SU-DHL-6 (cell line): Measurements from ENCODE around the gene MUC12.

Experiments used
- CTCF ChIP-seq: fragments of 200-600 bp; sonication (generic); IDR thresholded peaks from one replicate; pipeline ENCODE4 v1.5.1; 2017; ENCODE audit warnings: antibody characterized with exemption, mild to moderate bottlenecking, low read length, moderate library complexity; ENCODE audit not compliant: insufficient read depth, poor library complexity, severe bottlenecking
- EZH2phosphoT487 ChIP-seq: fragments of 200-600 bp; sonication (generic), shearing (Covaris generic); conservative IDR thresholded peaks from 2 replicates; pipeline ENCODE4 v1.6.1; 2018; ENCODE audit warnings: mild to moderate bottlenecking, antibody characterized with exemption, low read length, moderate library complexity, mixed read lengths

- TF ChIP-seq EZH2phosphoT487 = no peak
- TF ChIP-seq CTCF = no peak
These were observed 21.6 kb upstream of the MUC12 start for GRCh38 chr7:100947792-100948191.
